Measurements from ENCODE around the gene MED12.
A peak's percentile ranks its signal among the peaks of the same experiment; 100 is the strongest.

The MED12 gene

GRCh38 chrX:71095981-71096759 is 22.2 kb upstream of the MED12 start (continued):
- peak; percentile 80 for TF ChIP-seq ZNF692 (tag by site-specific recombination; IDR thresholded peaks at IDR 0.05)
- no peak for TF ChIP-seq ZNF10 (tag by site-specific recombination; IDR thresholded peaks at IDR 0.05)
- no peak for TF ChIP-seq ZNF777 (tag by site-specific recombination; IDR thresholded peaks at IDR 0.05; ENCODE audit: borderline replicate concordance)
- no peak for TF ChIP-seq ZNF473 (tag by site-specific recombination; IDR thresholded peaks at IDR 0.05)
- no peak for TF ChIP-seq ZNF837 (tag by site-specific recombination; IDR thresholded peaks at IDR 0.05)
- TF ChIP-seq ZNF449 (tag by site-specific recombination; IDR thresholded peaks at IDR 0.05) = no peak
- TF ChIP-seq ZBTB44 (tag by site-specific recombination; IDR thresholded peaks at IDR 0.05) = no peak
- no peak for TF ChIP-seq PRDM4 (tag by site-specific recombination; IDR thresholded peaks at IDR 0.05)
- no peak for TF ChIP-seq ZNF184 (tag by site-specific recombination; IDR thresholded peaks at IDR 0.05)
- peak; percentile 62 for TF ChIP-seq GLIS2 (tag by site-specific recombination; IDR thresholded peaks at IDR 0.05)
- TF ChIP-seq ZNF133 (tag by site-specific recombination; IDR thresholded peaks at IDR 0.05) = no peak
- TF ChIP-seq ZNF785 (tag by site-specific recombination; IDR thresholded peaks at IDR 0.05) = no peak
- TF ChIP-seq ZNF664 (tag by site-specific recombination; IDR thresholded peaks at IDR 0.05) = no peak
- TF ChIP-seq ZNF157 (tag by site-specific recombination; IDR thresholded peaks at IDR 0.05) = no peak
- peak; percentile 61 for TF ChIP-seq SP3 (tag by site-specific recombination; IDR thresholded peaks at IDR 0.05)
- no peak for TF ChIP-seq ZNF707 (tag by site-specific recombination; IDR thresholded peaks at IDR 0.05)
- TF ChIP-seq ZNF221 (tag by site-specific recombination; IDR thresholded peaks at IDR 0.05; ENCODE audit: borderline replicate concordance) = no peak
- no peak for TF ChIP-seq ZNF280C (tag by site-specific recombination; IDR thresholded peaks at IDR 0.05)
- TF ChIP-seq PRDM10 (tag by site-specific recombination; IDR thresholded peaks at IDR 0.05) = peak; percentile 55; the same call in 1 of the 2 replicates
- no peak for TF ChIP-seq ZNF280D (tag by site-specific recombination; IDR thresholded peaks at IDR 0.05)
- TF ChIP-seq ZNF704 (tag by site-specific recombination; IDR thresholded peaks at IDR 0.05) = no peak
